Activated CD4-positive, alpha-beta T cell treated with anti-CD3 and anti-CD28 coated beads for 48 hours (primary cell): ENCODE results near the gene MSL1.

Experiments used
- DNase-seq: peaks from one replicate; pipeline ENCODE4 v3.0.0-alpha.2; 2020

MSL1 gene

GRCh38 chr17:40106760-40107521, 14.8 kb upstream of the MSL1 start:
- no peak for DNase-seq

GRCh38 chr17:40107522-40108174, 14.1 kb upstream of the MSL1 start:
- DNase-seq: no peak

- DNase-seq: no peak
Measured at GRCh38 chr17:40108970-40109824, 12.6 kb upstream of the MSL1 start.

GRCh38 chr17:40110026-40110845, 11.5 kb upstream of the MSL1 start:
- no peak for DNase-seq

GRCh38 chr17:40111221-40112128, 10.3 kb upstream of the MSL1 start:
- peak; percentile 80 for DNase-seq

- DNase-seq: no peak
Measured at GRCh38 chr17:40112191-40112711, 9.5 kb upstream of the MSL1 start.

- DNase-seq: no peak
Measured at GRCh38 chr17:40112718-40113109, 9.1 kb upstream of the MSL1 start.

- peak; percentile 95 for DNase-seq
Measured at GRCh38 chr17:40113110-40113906, 8.5 kb upstream of the MSL1 start.

- DNase-seq: no peak
Measured at GRCh38 chr17:40113907-40114245, 7.9 kb upstream of the MSL1 start.

GRCh38 chr17:40115101-40115436, 6.7 kb upstream of the MSL1 start:
- DNase-seq: no peak

- DNase-seq: peak; percentile 38
Measured at GRCh38 chr17:40122136-40122998, 596 bp downstream of the MSL1 start.

GRCh38 chr17:40122999-40123810, 1.4 kb downstream of the MSL1 start:
- peak; percentile 70 for DNase-seq

- DNase-seq: no peak
Measured at GRCh38 chr17:40123811-40124114, 2.0 kb downstream of the MSL1 start.

- DNase-seq: no peak
Measured at GRCh38 chr17:40124279-40125141, 2.7 kb downstream of the MSL1 start.

GRCh38 chr17:40129498-40129897, 7.7 kb downstream of the MSL1 start:
- no peak for DNase-seq

GRCh38 chr17:40130352-40131042, 8.7 kb downstream of the MSL1 start:
- DNase-seq: no peak

- no peak for DNase-seq
Measured at GRCh38 chr17:40134184-40134583, 12.4 kb downstream of the MSL1 start.
